ENCODE results near the gene ACBD6. TPM values are rescaled to one million over a fixed set of nuclear protein-coding genes. Genes with fewer than 3 reads are reported as not detected.

Gene ACBD6
- total RNA-seq, 1 experiment from 2014 or later = 48.5 TPM

DNA sequence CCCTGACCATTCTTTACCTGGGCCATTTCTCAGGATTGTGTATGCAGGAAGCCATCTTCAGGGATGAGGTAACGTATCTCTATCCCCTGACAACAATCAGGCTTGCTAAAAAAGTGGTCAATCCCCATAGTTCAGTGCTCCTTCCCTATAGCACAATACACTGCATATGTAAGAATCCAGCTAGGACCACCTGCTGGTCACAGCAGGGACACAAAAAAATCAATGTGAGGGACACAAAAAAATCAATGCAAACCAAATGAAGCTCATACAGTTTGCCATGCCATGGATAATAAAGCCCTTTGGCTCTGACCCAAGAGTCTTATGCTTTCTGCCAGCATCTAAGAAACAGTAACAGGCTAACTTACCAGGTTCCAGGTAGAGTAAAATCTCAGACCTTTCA, 16.3 kb downstream of the ACBD6 start:
- in situ Hi-C loops (cut with HindIII; ENCODE audit: low pct_unique_long_range_greater_than_20kb, low sequenced_read_pairs) (no loop called here), intact Hi-C loops (cut with micrococcal nuclease; ENCODE audit: unreplicated experiment) (no loop called here)
- DNase-seq (ENCODE audit: low read depth, low spot score) (no peak), ATAC-seq (no peak)
- POLR2A ChIA-PET = no interaction called here
- Histone ChIP-seq H3K4me1 (ENCODE audit: control insufficient read depth, insufficient read depth, low read length) (peaks cover 3% of the 10 kb centered on the region; the same call in 1 of the 2 replicates), H3K27me3 (ENCODE audit: control insufficient read depth, insufficient read depth, low read length) (no peaks in the 10 kb centered on the region), H3K36me3 (ENCODE audit: control insufficient read depth, insufficient read depth, low read length) (peaks cover 2% of the 10 kb centered on the region; the same call in 1 of the 2 replicates), H3K27ac (ENCODE audit: low read length) (no peak overlapping the region), H3K9me3 (ENCODE audit: control insufficient read depth, insufficient read depth, low read depth, low read length) (no peaks in the 10 kb centered on the region), H3K4me3 (ENCODE audit: low read depth in 2 of 2, low read length in 2 of 2) (no peak overlapping the region)
- no TSS peak for BruUV-seq (replicated peaks)
- TF ChIP-seq, protein P1, sequence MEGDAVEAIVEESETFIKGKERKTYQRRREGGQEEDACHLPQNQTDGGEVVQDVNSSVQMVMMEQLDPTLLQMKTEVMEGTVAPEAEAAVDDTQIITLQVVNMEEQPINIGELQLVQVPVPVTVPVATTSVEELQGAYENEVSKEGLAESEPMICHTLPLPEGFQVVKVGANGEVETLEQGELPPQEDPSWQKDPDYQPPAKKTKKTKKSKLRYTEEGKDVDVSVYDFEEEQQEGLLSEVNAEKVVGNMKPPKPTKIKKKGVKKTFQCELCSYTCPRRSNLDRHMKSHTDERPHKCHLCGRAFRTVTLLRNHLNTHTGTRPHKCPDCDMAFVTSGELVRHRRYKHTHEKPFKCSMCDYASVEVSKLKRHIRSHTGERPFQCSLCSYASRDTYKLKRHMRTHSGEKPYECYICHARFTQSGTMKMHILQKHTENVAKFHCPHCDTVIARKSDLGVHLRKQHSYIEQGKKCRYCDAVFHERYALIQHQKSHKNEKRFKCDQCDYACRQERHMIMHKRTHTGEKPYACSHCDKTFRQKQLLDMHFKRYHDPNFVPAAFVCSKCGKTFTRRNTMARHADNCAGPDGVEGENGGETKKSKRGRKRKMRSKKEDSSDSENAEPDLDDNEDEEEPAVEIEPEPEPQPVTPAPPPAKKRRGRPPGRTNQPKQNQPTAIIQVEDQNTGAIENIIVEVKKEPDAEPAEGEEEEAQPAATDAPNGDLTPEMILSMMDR (IDR thresholded peaks at IDR 0.05) = 0 out of 2 replicates have a peak, but pooled peaks have one; percentile 5
- TF ChIP-seq, protein P2, sequence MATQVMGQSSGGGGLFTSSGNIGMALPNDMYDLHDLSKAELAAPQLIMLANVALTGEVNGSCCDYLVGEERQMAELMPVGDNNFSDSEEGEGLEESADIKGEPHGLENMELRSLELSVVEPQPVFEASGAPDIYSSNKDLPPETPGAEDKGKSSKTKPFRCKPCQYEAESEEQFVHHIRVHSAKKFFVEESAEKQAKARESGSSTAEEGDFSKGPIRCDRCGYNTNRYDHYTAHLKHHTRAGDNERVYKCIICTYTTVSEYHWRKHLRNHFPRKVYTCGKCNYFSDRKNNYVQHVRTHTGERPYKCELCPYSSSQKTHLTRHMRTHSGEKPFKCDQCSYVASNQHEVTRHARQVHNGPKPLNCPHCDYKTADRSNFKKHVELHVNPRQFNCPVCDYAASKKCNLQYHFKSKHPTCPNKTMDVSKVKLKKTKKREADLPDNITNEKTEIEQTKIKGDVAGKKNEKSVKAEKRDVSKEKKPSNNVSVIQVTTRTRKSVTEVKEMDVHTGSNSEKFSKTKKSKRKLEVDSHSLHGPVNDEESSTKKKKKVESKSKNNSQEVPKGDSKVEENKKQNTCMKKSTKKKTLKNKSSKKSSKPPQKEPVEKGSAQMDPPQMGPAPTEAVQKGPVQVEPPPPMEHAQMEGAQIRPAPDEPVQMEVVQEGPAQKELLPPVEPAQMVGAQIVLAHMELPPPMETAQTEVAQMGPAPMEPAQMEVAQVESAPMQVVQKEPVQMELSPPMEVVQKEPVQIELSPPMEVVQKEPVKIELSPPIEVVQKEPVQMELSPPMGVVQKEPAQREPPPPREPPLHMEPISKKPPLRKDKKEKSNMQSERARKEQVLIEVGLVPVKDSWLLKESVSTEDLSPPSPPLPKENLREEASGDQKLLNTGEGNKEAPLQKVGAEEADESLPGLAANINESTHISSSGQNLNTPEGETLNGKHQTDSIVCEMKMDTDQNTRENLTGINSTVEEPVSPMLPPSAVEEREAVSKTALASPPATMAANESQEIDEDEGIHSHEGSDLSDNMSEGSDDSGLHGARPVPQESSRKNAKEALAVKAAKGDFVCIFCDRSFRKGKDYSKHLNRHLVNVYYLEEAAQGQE (IDR thresholded peaks at IDR 0.05; ENCODE audit: insufficient read depth in 1 of 2, low read depth in 2 of 2, low read length in 1 of 2) = no peak
- TF ChIP-seq TCF7L2 (IDR thresholded peaks at IDR 0.05; ENCODE audit: low read depth, low read length) (no peak), POLR2AphosphoS5 (IDR thresholded peaks at IDR 0.05; ENCODE audit: low read depth, low read length) (no peak), SIN3A (IDR thresholded peaks at IDR 0.05; ENCODE audit: borderline replicate concordance, insufficient read depth, low read depth, low read length) (no peak)
- CTCF ChIA-PET = no interaction called here

DNA sequence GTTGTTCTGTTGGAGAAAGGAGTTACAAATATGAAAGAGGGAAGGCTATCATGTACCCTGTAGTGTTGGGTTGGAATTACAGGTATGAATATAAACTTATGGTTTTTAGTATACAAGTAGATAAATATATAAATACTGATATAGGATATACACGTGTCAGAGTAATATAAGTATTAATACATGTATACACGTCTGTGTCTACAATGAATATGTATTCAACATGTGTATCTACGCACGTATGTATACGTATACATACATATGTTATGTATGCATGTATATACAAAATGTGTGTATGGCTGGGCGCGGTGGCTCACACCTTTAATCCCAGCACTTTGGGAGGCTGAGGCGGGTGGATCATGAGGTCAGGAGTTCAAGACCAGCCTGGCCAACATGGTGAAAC, 17.9 kb downstream of the ACBD6 start:
- Histone ChIP-seq H3K27ac (ENCODE audit: low read length) (no peak overlapping the region), H3K4me3 (ENCODE audit: low read depth in 2 of 2, low read length in 2 of 2) (no peak overlapping the region), H3K4me1 (ENCODE audit: control insufficient read depth, insufficient read depth, low read length) (peaks cover 3% of the 10 kb centered on the region; the same call in 1 of the 2 replicates), H3K9me3 (ENCODE audit: control insufficient read depth, insufficient read depth, low read depth, low read length) (no peaks in the 10 kb centered on the region), H3K36me3 (ENCODE audit: control insufficient read depth, insufficient read depth, low read length) (no peaks in the 10 kb centered on the region), H3K27me3 (ENCODE audit: control insufficient read depth, insufficient read depth, low read length) (no peaks in the 10 kb centered on the region)
- in situ Hi-C loops (cut with HindIII; ENCODE audit: low pct_unique_long_range_greater_than_20kb, low sequenced_read_pairs) = no loop called here
- CTCF ChIA-PET = no interaction called here
- no TSS peak for BruUV-seq (replicated peaks)
- ATAC-seq (no peak), DNase-seq (ENCODE audit: low read depth, low spot score) (no peak)
- POLR2A ChIA-PET = no interaction called here
- intact Hi-C loops (cut with micrococcal nuclease; ENCODE audit: unreplicated experiment) = loop anchor here (5.0 kb wide), 1 partner anchor 297 kb away; no protein-coding TSS in a partner anchor
- no peak for TF ChIP-seq SIN3A (IDR thresholded peaks at IDR 0.05; ENCODE audit: borderline replicate concordance, insufficient read depth, low read depth, low read length)
- TF ChIP-seq TCF7L2 (IDR thresholded peaks at IDR 0.05; ENCODE audit: low read depth, low read length) = no peak
- TF ChIP-seq POLR2AphosphoS5 (IDR thresholded peaks at IDR 0.05; ENCODE audit: low read depth, low read length) = no peak
- TF ChIP-seq, protein P2 (IDR thresholded peaks at IDR 0.05; ENCODE audit: insufficient read depth in 1 of 2, low read depth in 2 of 2, low read length in 1 of 2) = no peak
- TF ChIP-seq, protein P1 (IDR thresholded peaks at IDR 0.05) = no peak

All from Panc1 (cell line).